DND-41 (cell line): ENCODE results near the gene STEAP1B.

Source experiments
- ATAC-seq: fragments of 200-7000 bp; cut with Tn5 transposase; 3 replicates; pipeline ENCODE4 v1.9.1; 2021; ENCODE audit warnings: low read depth; ENCODE audit not compliant: insufficient read depth
- DNase-seq: peaks from one replicate; pipeline ENCODE4 v3.0.0-alpha.2; 2020
- H2AFZ ChIP-seq: 2 replicates; pipeline ENCODE4 v1.6.0; 2012; ENCODE audit warnings: low read depth, low read length
- H3K27ac ChIP-seq: 2 replicates; pipeline ENCODE4 v1.5.1; 2012; ENCODE audit warnings: low read length, inconsistent platforms
- H3K27me3 ChIP-seq: fragments of 200-600 bp; sonication (generic); 2 replicates; pipeline ENCODE4 v1.6.0; 2012; ENCODE audit warnings: low read length, mild to moderate bottlenecking, inconsistent platforms; ENCODE audit not compliant: insufficient read depth, poor library complexity
- H3K36me3 ChIP-seq: 2 replicates; pipeline ENCODE4 v1.5.1; 2012; ENCODE audit warnings: low read length, inconsistent platforms; ENCODE audit not compliant: insufficient read depth
- H3K4me1 ChIP-seq: 2 replicates; pipeline ENCODE4 v1.5.1; 2012; ENCODE audit warnings: mild to moderate bottlenecking, low read length; ENCODE audit not compliant: insufficient read depth
- H3K4me2 ChIP-seq: 2 replicates; pipeline ENCODE4 v1.6.0; 2012; ENCODE audit warnings: mild to moderate bottlenecking, moderate library complexity, low read length, inconsistent platforms; ENCODE audit not compliant: insufficient read depth
- H3K4me3 ChIP-seq, 2 experiments: fragments of 200-600 bp in 1 of 2; shearing (Covaris generic) in 1 of 2; 2 replicates each; pipeline ENCODE4 v1.5.1; 2012 to 2016; ENCODE audit warnings: inconsistent platforms in 2 of 2, low read length in 2 of 2, mild to moderate bottlenecking in 2 of 2, low read depth in 1 of 2, moderate library complexity in 1 of 2
- H3K79me2 ChIP-seq: 2 replicates; pipeline ENCODE4 v1.6.0; 2012; ENCODE audit warnings: low read length, inconsistent platforms; ENCODE audit not compliant: insufficient read depth
- H3K9ac ChIP-seq: 2 replicates; pipeline ENCODE4 v1.6.0; 2012; ENCODE audit warnings: low read depth, mild to moderate bottlenecking, inconsistent platforms, low read length, moderate library complexity
- H3K9me3 ChIP-seq: 2 replicates; pipeline ENCODE4 v1.5.1; 2012; ENCODE audit warnings: low read length, moderate library complexity, mild to moderate bottlenecking, inconsistent platforms; ENCODE audit not compliant: insufficient read depth, severe bottlenecking
- H4K20me1 ChIP-seq: 2 replicates; pipeline ENCODE4 v1.6.0; 2012; ENCODE audit warnings: low read length; ENCODE audit not compliant: insufficient read depth
- EZH2 ChIP-seq: IDR thresholded peaks from 3 replicates; pipeline ENCODE4 v1.6.1; 2012; ENCODE audit warnings: borderline replicate concordance, low read depth, mild to moderate bottlenecking, moderate library complexity, low read length, inconsistent platforms; ENCODE audit not compliant: severe bottlenecking
- TF ChIP-seq, protein P1 (sequence below): IDR thresholded peaks from 2 replicates; pipeline ENCODE4 v1.5.1; 2012; ENCODE audit warnings: borderline replicate concordance, low read length, moderate library complexity, mild to moderate bottlenecking; ENCODE audit not compliant: poor library complexity, severe bottlenecking; ENCODE audit errors: extremely low read depth

The STEAP1B gene

DNA sequence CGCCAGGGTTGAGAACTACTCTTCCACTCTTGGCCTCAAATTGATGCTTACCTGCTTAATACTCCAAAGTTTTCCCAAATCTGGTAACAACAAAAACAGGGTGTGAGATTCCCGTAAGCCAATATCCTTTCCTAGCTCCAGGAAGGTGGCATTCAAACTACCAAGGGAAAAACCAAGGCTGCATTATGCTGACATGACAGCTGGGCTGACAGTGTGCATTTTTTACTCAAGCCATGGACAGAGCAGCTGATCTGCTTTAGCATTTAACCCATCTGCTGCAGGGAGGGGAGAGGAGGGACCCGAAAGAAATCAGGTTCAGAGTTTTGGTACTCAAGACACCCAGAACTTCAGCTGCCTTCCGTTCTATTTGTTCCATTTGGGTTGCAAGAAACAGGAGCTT, 93.3 kb downstream of the STEAP1B start:
- Histone ChIP-seq H3K9ac (no peak overlapping the region; the same call in 1 of the 2 replicates), H3K4me1 (peaks cover 36% of the 10 kb centered on the region), H3K79me2 (no peaks in the 10 kb centered on the region), H3K4me3 (no peak overlapping the region), H2AFZ (no peak overlapping the region), H3K36me3 (no peaks in the 10 kb centered on the region), H4K20me1 (no peaks in the 10 kb centered on the region), H3K27me3 (no peaks in the 10 kb centered on the region), H3K27ac (peak overlapping the region; percentile 26; the same call in 1 of the 2 replicates), H3K9me3 (no peaks in the 10 kb centered on the region), H3K4me2 (no peak overlapping the region)
- TF ChIP-seq EZH2: no peak
- TF ChIP-seq, protein P1, sequence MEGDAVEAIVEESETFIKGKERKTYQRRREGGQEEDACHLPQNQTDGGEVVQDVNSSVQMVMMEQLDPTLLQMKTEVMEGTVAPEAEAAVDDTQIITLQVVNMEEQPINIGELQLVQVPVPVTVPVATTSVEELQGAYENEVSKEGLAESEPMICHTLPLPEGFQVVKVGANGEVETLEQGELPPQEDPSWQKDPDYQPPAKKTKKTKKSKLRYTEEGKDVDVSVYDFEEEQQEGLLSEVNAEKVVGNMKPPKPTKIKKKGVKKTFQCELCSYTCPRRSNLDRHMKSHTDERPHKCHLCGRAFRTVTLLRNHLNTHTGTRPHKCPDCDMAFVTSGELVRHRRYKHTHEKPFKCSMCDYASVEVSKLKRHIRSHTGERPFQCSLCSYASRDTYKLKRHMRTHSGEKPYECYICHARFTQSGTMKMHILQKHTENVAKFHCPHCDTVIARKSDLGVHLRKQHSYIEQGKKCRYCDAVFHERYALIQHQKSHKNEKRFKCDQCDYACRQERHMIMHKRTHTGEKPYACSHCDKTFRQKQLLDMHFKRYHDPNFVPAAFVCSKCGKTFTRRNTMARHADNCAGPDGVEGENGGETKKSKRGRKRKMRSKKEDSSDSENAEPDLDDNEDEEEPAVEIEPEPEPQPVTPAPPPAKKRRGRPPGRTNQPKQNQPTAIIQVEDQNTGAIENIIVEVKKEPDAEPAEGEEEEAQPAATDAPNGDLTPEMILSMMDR: no peak
- DNase-seq (no peak), ATAC-seq (no peak)

DNA sequence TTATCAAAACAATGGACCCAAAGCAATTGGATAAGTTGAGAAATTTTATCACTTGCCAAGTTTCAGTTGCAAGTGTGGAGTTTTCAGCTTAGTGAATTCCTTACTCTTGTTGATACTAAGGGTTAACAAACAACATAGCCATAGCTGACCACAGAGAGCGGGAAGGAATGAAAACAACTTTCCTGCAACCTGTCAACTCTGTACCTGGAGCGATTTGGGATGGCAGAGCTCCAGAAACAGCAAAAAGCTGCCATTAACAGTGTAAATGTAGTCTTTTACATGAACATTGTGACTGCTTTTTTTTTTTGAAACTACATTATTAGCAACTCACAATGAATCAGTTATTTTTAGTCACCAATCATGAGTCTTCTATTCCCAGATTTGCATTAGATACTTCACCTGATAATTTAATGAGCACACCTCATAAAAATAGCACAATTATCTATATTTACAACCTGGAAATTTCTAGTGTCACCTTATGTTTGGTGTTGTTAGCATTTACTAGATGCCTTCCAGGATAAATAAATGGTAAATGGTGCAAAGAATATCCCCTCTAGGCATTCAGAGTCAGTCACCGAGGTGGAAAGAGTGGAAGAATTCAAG, 95.5 kb downstream of the STEAP1B start:
- TF ChIP-seq, protein P1: no peak
- Histone ChIP-seq H4K20me1 (no peaks in the 10 kb centered on the region), H2AFZ (no peak overlapping the region), H3K36me3 (no peaks in the 10 kb centered on the region), H3K79me2 (no peaks in the 10 kb centered on the region), H3K27ac (no peak overlapping the region), H3K27me3 (no peaks in the 10 kb centered on the region), H3K9ac (no peak overlapping the region), H3K4me3 (no peak overlapping the region), H3K4me1 (peaks cover 41% of the 10 kb centered on the region), H3K9me3 (no peaks in the 10 kb centered on the region), H3K4me2 (no peak overlapping the region)
- no peak for ATAC-seq
- no peak for DNase-seq

DNA sequence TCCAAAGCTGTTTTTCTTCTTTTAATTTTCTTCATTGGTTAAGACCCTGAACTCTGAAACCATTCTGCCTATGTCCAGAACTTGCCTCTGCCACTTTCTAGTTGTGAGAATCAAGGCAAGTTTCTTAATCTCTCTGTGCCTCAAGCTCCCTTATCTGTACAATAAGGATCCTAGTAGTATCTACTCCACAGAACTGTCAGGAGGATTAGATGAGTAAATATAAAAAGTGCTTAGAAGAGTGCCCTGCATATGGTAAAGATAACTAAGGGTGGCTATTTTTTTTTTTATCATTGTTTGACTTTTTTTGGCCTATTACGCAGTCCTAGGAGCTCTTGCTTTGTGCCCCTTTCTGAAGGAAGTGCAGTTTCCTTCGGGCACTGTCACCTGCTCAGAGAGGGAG, 96.6 kb downstream of the STEAP1B start:
- Histone ChIP-seq H3K9ac (no peak overlapping the region), H3K9me3 (no peaks in the 10 kb centered on the region), H3K79me2 (no peaks in the 10 kb centered on the region), H3K4me3 (no peak overlapping the region), H3K27ac (peak overlapping the region; percentile 100), H4K20me1 (no peaks in the 10 kb centered on the region), H3K4me2 (no peak overlapping the region), H2AFZ (peak overlapping the region; percentile 91; the same call in 1 of the 2 replicates), H3K27me3 (no peaks in the 10 kb centered on the region), H3K4me1 (peaks cover 41% of the 10 kb centered on the region), H3K36me3 (no peaks in the 10 kb centered on the region)
- DNase-seq (no peak), ATAC-seq (no peak)
- TF ChIP-seq EZH2: no peak
- TF ChIP-seq, protein P1: no peak
